ENCODE results near the gene ARID5B.

Gene ARID5B

DNA sequence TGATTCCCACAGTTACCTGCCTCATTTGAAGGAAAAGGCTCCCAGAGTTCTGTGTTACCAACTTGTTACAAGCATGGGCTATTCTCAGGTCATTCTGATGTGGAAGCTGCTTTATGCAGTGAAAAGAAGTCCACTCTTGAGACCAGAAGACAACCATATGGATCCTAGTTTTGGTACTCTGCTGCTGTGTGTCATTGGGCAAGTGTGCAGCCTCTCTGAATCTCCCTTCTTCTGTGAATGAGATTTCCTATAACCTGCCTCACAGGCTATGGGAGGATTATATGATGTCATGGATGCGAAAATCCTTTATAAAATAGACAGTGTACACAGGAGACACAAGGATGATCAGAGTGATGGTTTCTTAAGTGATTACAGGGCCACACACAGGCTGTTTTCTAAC lies 166.1 kb downstream of the ARID5B start:
- H3K36me3 ChIP-seq (ENCODE audit: insufficient read depth, low read length): peaks cover 78% of the 10 kb centered on the region
- no peaks in the 10 kb centered on the region for H3K9me2 ChIP-seq (replicated peaks; ENCODE audit: low read depth, low read length)
- H3K4me3 ChIP-seq (ENCODE audit: low read length, poor library complexity, severe bottlenecking): no peak overlapping the region
- no peaks in the 10 kb centered on the region for H3K27me3 ChIP-seq (ENCODE audit: insufficient read depth, low read length, poor library complexity, severe bottlenecking)
- peaks cover 4% of the 10 kb centered on the region; the same call in 1 of the 2 replicates for H3K79me2 ChIP-seq (ENCODE audit: insufficient read depth, low read length)
- no peaks in the 10 kb centered on the region for H3F3A ChIP-seq (ENCODE audit: low read depth)
- no peak overlapping the region for H3K9ac ChIP-seq (ENCODE audit: low read depth, low read length, poor library complexity, severe bottlenecking)
- H4K20me1 ChIP-seq (ENCODE audit: insufficient read depth, low read length, poor library complexity, severe bottlenecking): no peaks in the 10 kb centered on the region
- no peak overlapping the region for H2AFZ ChIP-seq (ENCODE audit: low read length)
- no peak overlapping the region for H3K4me2 ChIP-seq (ENCODE audit: low read depth, low read length, poor library complexity, severe bottlenecking)
- TF ChIP-seq CTCF (conservative IDR thresholded peaks at IDR 0.05; ENCODE audit: low read length) (no peak), EZH2phosphoT487 (IDR thresholded peaks at IDR 0.05; ENCODE audit: borderline replicate concordance) (no peak)
- no peaks in the 10 kb centered on the region for H3K9me3 ChIP-seq (ENCODE audit: insufficient read depth, low read depth, low read length)
- H3K4me1 ChIP-seq (ENCODE audit: insufficient read depth, low read length, poor library complexity, severe bottlenecking): peaks cover 13% of the 10 kb centered on the region

- Histone ChIP-seq H4K20me1 (ENCODE audit: insufficient read depth, low read length, poor library complexity, severe bottlenecking) (no peaks in the 10 kb centered on the region), H3K36me3 (ENCODE audit: insufficient read depth, low read length) (peaks cover 78% of the 10 kb centered on the region), H3K9ac (ENCODE audit: low read depth, low read length, poor library complexity, severe bottlenecking) (no peak overlapping the region), H3F3A (ENCODE audit: low read depth) (no peaks in the 10 kb centered on the region), H3K4me1 (ENCODE audit: insufficient read depth, low read length, poor library complexity, severe bottlenecking) (peaks cover 13% of the 10 kb centered on the region), H2AFZ (ENCODE audit: low read length) (no peak overlapping the region), H3K27me3 (ENCODE audit: insufficient read depth, low read length, poor library complexity, severe bottlenecking) (no peaks in the 10 kb centered on the region), H3K4me2 (ENCODE audit: low read depth, low read length, poor library complexity, severe bottlenecking) (no peak overlapping the region), H3K9me2 (replicated peaks; ENCODE audit: low read depth, low read length) (no peaks in the 10 kb centered on the region), H3K79me2 (ENCODE audit: insufficient read depth, low read length) (peaks cover 4% of the 10 kb centered on the region; the same call in 1 of the 2 replicates), H3K4me3 (ENCODE audit: low read length, poor library complexity, severe bottlenecking) (no peak overlapping the region), H3K9me3 (ENCODE audit: insufficient read depth, low read depth, low read length) (no peaks in the 10 kb centered on the region)
- TF ChIP-seq EZH2phosphoT487 (IDR thresholded peaks at IDR 0.05; ENCODE audit: borderline replicate concordance): no peak
- TF ChIP-seq CTCF (conservative IDR thresholded peaks at IDR 0.05; ENCODE audit: low read length): no peak
Observed at GRCh38 chr10:62068464-62068863, 167.0 kb downstream of the ARID5B start.

DNA sequence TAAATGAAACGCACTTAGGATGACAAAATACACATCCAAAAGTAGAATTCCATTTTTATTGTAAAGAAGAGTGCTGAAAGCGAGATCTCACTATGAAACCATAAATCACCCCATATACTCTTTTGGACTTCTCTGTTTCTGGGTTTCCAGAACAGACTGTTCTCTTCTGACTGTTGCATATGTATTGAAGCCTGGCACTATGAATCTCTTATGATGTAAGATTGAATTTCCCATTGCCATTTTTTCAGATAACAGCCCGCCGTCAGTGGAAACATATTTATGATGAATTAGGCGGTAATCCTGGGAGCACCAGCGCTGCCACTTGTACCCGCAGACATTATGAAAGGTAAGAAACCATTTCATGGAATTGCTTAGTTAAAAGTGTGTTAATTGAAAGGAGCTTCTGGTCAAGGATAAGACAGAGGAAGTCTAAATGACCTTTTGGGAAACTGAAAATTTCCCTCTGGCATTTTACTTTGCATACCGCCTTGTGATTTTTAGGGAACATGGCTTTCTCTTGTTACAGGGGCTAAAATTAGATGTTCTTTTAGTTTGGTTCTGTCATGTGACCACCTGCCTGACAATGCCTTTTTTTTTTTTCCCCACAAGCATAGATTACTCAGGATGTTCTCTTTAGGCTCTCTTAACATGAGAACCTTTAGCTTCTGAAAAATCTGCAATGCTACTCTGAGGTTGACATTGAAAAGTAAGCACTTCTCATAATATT lies 168.1 kb downstream of the ARID5B start:
- Histone ChIP-seq H3K9me2 (replicated peaks; ENCODE audit: low read depth, low read length) (no peaks in the 10 kb centered on the region), H3F3A (ENCODE audit: low read depth) (no peaks in the 10 kb centered on the region), H3K36me3 (ENCODE audit: insufficient read depth, low read length) (peaks cover 79% of the 10 kb centered on the region), H3K9me3 (ENCODE audit: insufficient read depth, low read depth, low read length) (no peaks in the 10 kb centered on the region), H3K4me3 (ENCODE audit: low read length, poor library complexity, severe bottlenecking) (no peak overlapping the region), H3K27me3 (ENCODE audit: insufficient read depth, low read length, poor library complexity, severe bottlenecking) (no peaks in the 10 kb centered on the region), H3K4me1 (ENCODE audit: insufficient read depth, low read length, poor library complexity, severe bottlenecking) (peaks cover 13% of the 10 kb centered on the region), H2AFZ (ENCODE audit: low read length) (no peak overlapping the region), H4K20me1 (ENCODE audit: insufficient read depth, low read length, poor library complexity, severe bottlenecking) (no peaks in the 10 kb centered on the region), H3K79me2 (ENCODE audit: insufficient read depth, low read length) (peaks cover 4% of the 10 kb centered on the region; the same call in 1 of the 2 replicates), H3K4me2 (ENCODE audit: low read depth, low read length, poor library complexity, severe bottlenecking) (no peak overlapping the region), H3K9ac (ENCODE audit: low read depth, low read length, poor library complexity, severe bottlenecking) (no peak overlapping the region)
- TF ChIP-seq EZH2phosphoT487 (IDR thresholded peaks at IDR 0.05; ENCODE audit: borderline replicate concordance) (no peak), CTCF (conservative IDR thresholded peaks at IDR 0.05; ENCODE audit: low read length) (no peak)
